Small intestine (tissue), 7 donors: ENCODE data around the gene SUGCT. TPM values are rescaled to one million over a fixed set of nuclear protein-coding genes. Genes with fewer than 3 reads are reported as not detected.

ENCODE experiments used
- DNase-seq, 2 donors: peaks; one replicate each; pipeline versions ENCODE4 v3.0.0 to v3.0.0-alpha.2; 2013
- FAIRE-seq: peaks from 2 replicates; lab custom pipeline; 2012; peaks lifted over from hg19 to GRCh38; lab: Jason Lieb, UNC
- H3K27ac ChIP-seq, 3 donors: one replicate each; pipeline ENCODE4 v1.5.1; 2013; ENCODE audit warnings: low read length in 2 of 3, mild to moderate bottlenecking in 2 of 3, control low read depth in 1 of 3, inconsistent platforms in 1 of 3, low read depth in 1 of 3, moderate library complexity in 1 of 3
- H3K27me3 ChIP-seq, 3 donors: one replicate each; pipeline ENCODE4 v1.6.1; 2013; ENCODE audit warnings: low read length in 3 of 3, inconsistent platforms in 1 of 3; ENCODE audit not compliant: control insufficient read depth in 3 of 3, insufficient read depth in 3 of 3
- H3K36me3 ChIP-seq, 3 donors: one replicate each; pipeline ENCODE4 v1.6.1; 2013; ENCODE audit warnings: low read length in 3 of 3, inconsistent platforms in 1 of 3, low read depth in 1 of 3, mild to moderate bottlenecking in 1 of 3, moderate library complexity in 1 of 3; ENCODE audit not compliant: control insufficient read depth in 3 of 3, insufficient read depth in 2 of 3
- H3K4me1 ChIP-seq, 3 donors: one replicate each; pipeline ENCODE4 v1.6.1; 2013; ENCODE audit warnings: low read length in 2 of 3, inconsistent platforms in 1 of 3, low read depth in 1 of 3, mild to moderate bottlenecking in 1 of 3, moderate library complexity in 1 of 3; ENCODE audit not compliant: control insufficient read depth in 3 of 3, insufficient read depth in 2 of 3
- H3K4me3 ChIP-seq, 3 donors: one replicate each; pipeline ENCODE4 v1.5.1; 2013; ENCODE audit warnings: low read length in 3 of 3, control low read depth in 1 of 3, inconsistent platforms in 1 of 3, low read depth in 1 of 3, mild to moderate bottlenecking in 1 of 3, moderate library complexity in 1 of 3
- H3K9me3 ChIP-seq, 2 donors: one replicate each; pipeline ENCODE4 v1.6.1; 2013; ENCODE audit warnings: low read depth in 1 of 2, low read length in 1 of 2; ENCODE audit not compliant: control insufficient read depth in 2 of 2, insufficient read depth in 1 of 2
- WGBS, 3 donors: extraction: QIAGEN DNeasy Blood & Tissue Kit; methylation state at CpG; one replicate each; pipeline ENCODE4 v1.1.7; 2013; 5-methylcytosine and 5-hydroxymethylcytosine counted together
- polyA plus RNA-seq, 4 donors: library from polyadenylated mRNA; stranded (reverse) in 3 of 4; unstranded in 1 of 4; fragments of 200-250 nt in 3 of 4; fragments of 120-200 nt in 1 of 4; gene quantifications; one replicate each; pipeline versions ENCODE4 v1.2.1 to v1.2.3, GENCODE V29; 2013
- donor health status: healthy with polysubstance abuse.
- donor health status: control.
- donor health status: control.
- donor health status: Bipolar disorder and iron deficiency.
- donor health status: healthy.

Gene SUGCT
- polyA plus RNA-seq, 4 donors: 0.54 to 26.9 (median 2.5) TPM

GRCh38 chr7:40470817-40471216, 336.0 kb downstream of the SUGCT start:
- WGBS, 3 donors: 73 to 88% (median 83%) methylated on average over 1 of the region's 1 CpG
- Histone ChIP-seq H3K9me3 (no peaks in the 10 kb centered on the region), H3K4me1 (peaks cover 0 to 4% (median 0%) of the 10 kb centered on the region in 3 donors), H3K36me3 (no peaks in the 10 kb centered on the region), H3K27me3 (no peaks in the 10 kb centered on the region), H3K4me3 (no peak overlapping the region), H3K27ac (no peak overlapping the region)
- FAIRE-seq: no peak
- DNase-seq: no peak

GRCh38 chr7:40471891-40472290, 337.1 kb downstream of the SUGCT start:
- WGBS, 3 donors: 91 to 93% (median 93%) methylated on average over 4 of the region's 4 CpGs

GRCh38 chr7:40474790-40475680, 340.2 kb downstream of the SUGCT start:
- Histone ChIP-seq H3K27me3 (no peaks in the 10 kb centered on the region), H3K4me3 (no peak overlapping the region), H3K27ac (no peak overlapping the region), H3K9me3 (no peaks in the 10 kb centered on the region), H3K36me3 (no peaks in the 10 kb centered on the region), H3K4me1 (peaks cover 0 to 2% (median 0%) of the 10 kb centered on the region in 3 donors)
- FAIRE-seq: no peak
- 78 to 84% (median 80%) methylated on average over 8 of the region's 8 CpGs for WGBS, 3 donors
- DNase-seq: no peak

More at GRCh38 chr7:40471891-40472290, 337.1 kb downstream of the SUGCT start:
- Histone ChIP-seq H3K36me3 (no peaks in the 10 kb centered on the region), H3K4me3 (no peak overlapping the region), H3K4me1 (peaks cover 0 to 4% (median 0%) of the 10 kb centered on the region in 3 donors), H3K27me3 (no peaks in the 10 kb centered on the region), H3K9me3 (no peaks in the 10 kb centered on the region), H3K27ac (no peak overlapping the region)
- DNase-seq: no peak
- no peak for FAIRE-seq

- Histone ChIP-seq H3K4me1 (no peaks in the 10 kb centered on the region), H3K9me3 (no peaks in the 10 kb centered on the region), H3K27ac (no peak overlapping the region), H3K4me3 (no peak overlapping the region), H3K36me3 (no peaks in the 10 kb centered on the region), H3K27me3 (no peaks in the 10 kb centered on the region)
- FAIRE-seq: no peak
- DNase-seq: no peak
- WGBS, 3 donors: 66 to 69% (median 66%) methylated on average over 1 of the region's 1 CpG
These were observed 340.8 kb downstream of the SUGCT start for GRCh38 chr7:40475681-40475982.

- Histone ChIP-seq H3K36me3 (no peaks in the 10 kb centered on the region), H3K4me1 (no peaks in the 10 kb centered on the region), H3K27me3 (no peaks in the 10 kb centered on the region), H3K27ac (no peak overlapping the region), H3K9me3 (no peaks in the 10 kb centered on the region), H3K4me3 (no peak overlapping the region)
- DNase-seq (no peak), FAIRE-seq (no peak)
- 90 to 93% (median 90%) methylated on average over 2 of the region's 2 CpGs for WGBS, 3 donors
These were observed 342.3 kb downstream of the SUGCT start for GRCh38 chr7:40477094-40477493.

- no peak overlapping the region for H3K4me3 ChIP-seq
- H3K36me3 ChIP-seq: no peaks in the 10 kb centered on the region
- no peaks in the 10 kb centered on the region for H3K27me3 ChIP-seq
- 49 to 58% (median 57%) methylated on average over 3 of the region's 3 CpGs for WGBS, 3 donors
- no peak for FAIRE-seq
- H3K27ac ChIP-seq: no peak overlapping the region
- no peaks in the 10 kb centered on the region for H3K9me3 ChIP-seq
- DNase-seq: no peak
- H3K4me1 ChIP-seq: no peaks in the 10 kb centered on the region
These were observed 348.0 kb downstream of the SUGCT start for GRCh38 chr7:40482845-40483244.

- no peaks in the 10 kb centered on the region for H3K9me3 ChIP-seq
- H3K27me3 ChIP-seq: no peaks in the 10 kb centered on the region
- DNase-seq (no peak), FAIRE-seq (no peak)
- H3K36me3 ChIP-seq: no peaks in the 10 kb centered on the region
- H3K4me1 ChIP-seq: no peaks in the 10 kb centered on the region
- no peak overlapping the region for H3K4me3 ChIP-seq
- WGBS, 3 donors: 58 to 97% (median 79%) methylated on average over 1 of the region's 1 CpG
- no peak overlapping the region for H3K27ac ChIP-seq
These were observed 348.8 kb downstream of the SUGCT start for GRCh38 chr7:40483630-40484029.

- no peaks in the 10 kb centered on the region for H3K27me3 ChIP-seq
- no peaks in the 10 kb centered on the region for H3K9me3 ChIP-seq
- H3K4me1 ChIP-seq: no peaks in the 10 kb centered on the region
- no peak overlapping the region for H3K4me3 ChIP-seq
- H3K36me3 ChIP-seq: no peaks in the 10 kb centered on the region
- no peak for FAIRE-seq
- 74 to 86% (median 79%) methylated on average over 2 of the region's 2 CpGs for WGBS, 3 donors
- H3K27ac ChIP-seq: no peak overlapping the region
- no peak for DNase-seq
These were observed 355.2 kb downstream of the SUGCT start for GRCh38 chr7:40489844-40490602.
